Thyroid gland (tissue), 4 donors: ENCODE results near the gene ACTA2. TPM values are rescaled to one million over a fixed set of nuclear protein-coding genes. Genes with fewer than 3 reads are reported as not detected.

Experiments
- DNase-seq, 2 donors: peaks; one replicate each; pipeline ENCODE4 v3.0.0-alpha.2; 2019
- H3K27ac ChIP-seq, 3 donors: fragments of 200-600 bp; sonication (generic); 1 replicate in 2 of 3; 2 replicates in 1 of 3; pipeline ENCODE4 v1.5.1; 2016 to 2019; ENCODE audit warnings: mild to moderate bottlenecking in 1 of 3, moderate library complexity in 1 of 3
- H3K27me3 ChIP-seq: fragments of 200-600 bp; sonication (generic); one replicate; pipeline ENCODE4 v1.5.1; 2019
- H3K36me3 ChIP-seq, 2 donors: fragments of 200-600 bp; sonication (generic); one replicate each; pipeline ENCODE4 v1.5.1; 2016 to 2019
- H3K4me1 ChIP-seq, 2 donors: fragments of 200-600 bp; sonication (generic); one replicate each; pipeline ENCODE4 v1.5.1; 2017 to 2019
- H3K4me3 ChIP-seq, 3 donors: fragments of 200-600 bp; sonication (generic); replicated peaks in 1 of 3; 1 replicate in 2 of 3; 2 replicates in 1 of 3; pipeline ENCODE4 v1.5.1; 2016; ENCODE audit warnings: mild to moderate bottlenecking in 1 of 3
- H3K9me3 ChIP-seq: fragments of 200-600 bp; sonication (generic); one replicate; pipeline ENCODE4 v1.5.1; 2017
- POLR2A ChIP-seq, 2 donors: fragments of 450-650 bp; IDR thresholded peaks; one replicate each; pipeline ENCODE4 v1.6.1; 2017; ENCODE audit warnings: antibody characterized with exemption in 2 of 2, mild to moderate bottlenecking in 2 of 2, moderate library complexity in 1 of 2
- WGBS, 2 donors: methylation state at CpG; one replicate each; pipeline ENCODE4 v1.1.5; 2017; 5-methylcytosine and 5-hydroxymethylcytosine counted together
- intact Hi-C: fragments of 100-400 bp; cut with DNase I; formaldehyde crosslinking; loops from one replicate; pipeline ENCODE4 v1.15.1; 2023
- total RNA-seq, 4 donors: library from RNA; depleted of rRNA; stranded (reverse); fragments of >200 nt; gene quantifications; one replicate each; pipeline ENCODE4 v1.2.3, GENCODE V29; 2016
- TF ChIP-seq, protein P1 (sequence below), 6 experiments: fragments of 200-600 bp in 3 of 6; fragments of 450-650 bp in 3 of 6; sonication (generic) in 3 of 6; IDR thresholded peaks; one replicate each; pipeline ENCODE4 v1.5.1; 2016 to 2019; ENCODE audit warnings: antibody characterized with exemption in 6 of 6, mild to moderate bottlenecking in 2 of 6, inconsistent platforms in 1 of 6, moderate library complexity in 1 of 6

Gene ACTA2
- total RNA-seq, 4 donors from 2014 or later = 61.5 to 173 (median 72.2) TPM

DNA sequence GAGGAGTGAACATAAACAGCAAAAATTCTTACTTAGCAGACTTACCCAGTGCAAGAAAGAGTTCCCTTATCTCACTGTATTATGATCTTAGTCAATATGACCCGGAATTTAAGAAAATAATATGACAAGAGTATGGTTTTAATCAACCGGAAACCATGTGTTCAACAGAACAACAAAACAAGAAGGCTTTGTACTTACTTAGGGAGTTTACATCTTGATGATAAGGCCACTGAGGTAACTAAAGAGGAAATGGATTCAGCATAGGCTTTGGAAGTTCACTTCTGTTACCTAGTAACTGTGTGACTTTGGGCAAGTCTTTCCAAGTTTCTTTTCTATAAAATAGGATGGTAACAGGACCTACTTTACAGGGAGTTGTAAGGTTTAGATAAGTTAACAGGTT lies 30.6 kb upstream of the ACTA2 start:
- DNase-seq = no peak
- intact Hi-C loops = loop anchor here (10.0 kb wide), 1 partner anchor 148 kb away; no protein-coding TSS in a partner anchor
- H3K36me3 ChIP-seq = no peaks in the 10 kb centered on the region
- 79 to 84% methylated on average over 2 of the region's 2 CpGs for WGBS, 2 donors
- no peak overlapping the region for H3K4me3 ChIP-seq
- no peaks in the 10 kb centered on the region for H3K4me1 ChIP-seq
- H3K27me3 ChIP-seq = no peaks in the 10 kb centered on the region
- no peak overlapping the region for H3K27ac ChIP-seq
- no peak for TF ChIP-seq POLR2A (IDR thresholded peaks at IDR 0.05)
- no peaks in the 10 kb centered on the region for H3K9me3 ChIP-seq

DNA sequence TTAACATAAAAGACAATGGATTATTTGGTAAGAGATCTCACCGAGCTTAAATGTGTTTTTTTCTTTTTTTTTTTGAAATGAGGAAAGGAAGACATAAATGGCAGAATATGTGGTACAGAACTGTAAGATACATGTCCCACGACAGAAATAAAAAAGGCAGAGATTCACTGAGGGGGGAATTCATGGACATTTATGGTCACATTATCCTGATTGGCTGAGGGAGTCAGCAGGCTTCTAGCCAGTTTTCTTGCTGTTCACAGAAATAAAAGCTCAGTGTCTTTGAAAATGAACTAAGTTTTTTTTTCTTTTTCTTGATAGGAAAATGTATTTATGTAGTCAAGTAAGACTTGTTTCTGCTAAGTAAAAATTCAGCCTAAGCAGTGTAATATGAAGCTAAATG lies 29.8 kb upstream of the ACTA2 start:
- WGBS, 2 donors = 82 to 85% methylated on average over 2 of the region's 2 CpGs
- Histone ChIP-seq H3K27ac (peak overlapping the region in 2 of 3 donors; percentile 12 to 26), H3K4me1 (no peaks in the 10 kb centered on the region), H3K4me3 (no peak overlapping the region), H3K9me3 (no peaks in the 10 kb centered on the region), H3K36me3 (no peaks in the 10 kb centered on the region), H3K27me3 (no peaks in the 10 kb centered on the region)
- TF ChIP-seq, protein P1, sequence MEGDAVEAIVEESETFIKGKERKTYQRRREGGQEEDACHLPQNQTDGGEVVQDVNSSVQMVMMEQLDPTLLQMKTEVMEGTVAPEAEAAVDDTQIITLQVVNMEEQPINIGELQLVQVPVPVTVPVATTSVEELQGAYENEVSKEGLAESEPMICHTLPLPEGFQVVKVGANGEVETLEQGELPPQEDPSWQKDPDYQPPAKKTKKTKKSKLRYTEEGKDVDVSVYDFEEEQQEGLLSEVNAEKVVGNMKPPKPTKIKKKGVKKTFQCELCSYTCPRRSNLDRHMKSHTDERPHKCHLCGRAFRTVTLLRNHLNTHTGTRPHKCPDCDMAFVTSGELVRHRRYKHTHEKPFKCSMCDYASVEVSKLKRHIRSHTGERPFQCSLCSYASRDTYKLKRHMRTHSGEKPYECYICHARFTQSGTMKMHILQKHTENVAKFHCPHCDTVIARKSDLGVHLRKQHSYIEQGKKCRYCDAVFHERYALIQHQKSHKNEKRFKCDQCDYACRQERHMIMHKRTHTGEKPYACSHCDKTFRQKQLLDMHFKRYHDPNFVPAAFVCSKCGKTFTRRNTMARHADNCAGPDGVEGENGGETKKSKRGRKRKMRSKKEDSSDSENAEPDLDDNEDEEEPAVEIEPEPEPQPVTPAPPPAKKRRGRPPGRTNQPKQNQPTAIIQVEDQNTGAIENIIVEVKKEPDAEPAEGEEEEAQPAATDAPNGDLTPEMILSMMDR (IDR thresholded peaks at IDR 0.05) = no peak
- no peak for TF ChIP-seq POLR2A (IDR thresholded peaks at IDR 0.05)
- no peak for DNase-seq
- intact Hi-C loops = loop anchor here (10.0 kb wide), 1 partner anchor 148 kb away; no protein-coding TSS in a partner anchor

DNA sequence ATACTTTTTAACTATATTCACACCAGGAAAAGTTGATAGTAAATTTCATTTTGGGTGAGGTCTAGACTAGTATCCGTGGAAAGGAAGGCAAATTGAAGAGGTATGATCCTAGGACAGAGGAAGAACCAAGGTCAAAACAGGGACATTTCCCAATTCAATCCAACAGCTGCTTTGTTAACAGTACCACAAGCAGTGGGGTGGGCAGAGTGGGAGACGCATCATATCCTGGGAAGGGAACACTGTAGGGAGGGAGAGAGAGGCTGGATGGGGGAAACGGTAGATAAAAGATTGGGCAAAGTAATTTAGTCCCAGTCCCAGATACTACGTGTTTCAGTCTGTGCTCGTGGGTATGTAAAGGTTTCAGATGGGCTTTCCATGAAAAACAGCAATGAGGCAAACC lies 28.9 kb upstream of the ACTA2 start:
- no peak overlapping the region for H3K4me3 ChIP-seq
- no peaks in the 10 kb centered on the region for H3K9me3 ChIP-seq
- DNase-seq = no peak
- H3K27ac ChIP-seq = peak overlapping the region in 2 of 3 donors; percentile 12 to 55
- TF ChIP-seq, protein P1 (IDR thresholded peaks at IDR 0.05) = no peak
- no peak for TF ChIP-seq POLR2A (IDR thresholded peaks at IDR 0.05)
- no peaks in the 10 kb centered on the region for H3K36me3 ChIP-seq
- WGBS, 2 donors = 84% methylated on average over 5 of the region's 5 CpGs
- intact Hi-C loops = loop anchor here (10.0 kb wide), 1 partner anchor 147 kb away; no protein-coding TSS in a partner anchor
- no peaks in the 10 kb centered on the region for H3K27me3 ChIP-seq
- no peaks in the 10 kb centered on the region for H3K4me1 ChIP-seq

DNA sequence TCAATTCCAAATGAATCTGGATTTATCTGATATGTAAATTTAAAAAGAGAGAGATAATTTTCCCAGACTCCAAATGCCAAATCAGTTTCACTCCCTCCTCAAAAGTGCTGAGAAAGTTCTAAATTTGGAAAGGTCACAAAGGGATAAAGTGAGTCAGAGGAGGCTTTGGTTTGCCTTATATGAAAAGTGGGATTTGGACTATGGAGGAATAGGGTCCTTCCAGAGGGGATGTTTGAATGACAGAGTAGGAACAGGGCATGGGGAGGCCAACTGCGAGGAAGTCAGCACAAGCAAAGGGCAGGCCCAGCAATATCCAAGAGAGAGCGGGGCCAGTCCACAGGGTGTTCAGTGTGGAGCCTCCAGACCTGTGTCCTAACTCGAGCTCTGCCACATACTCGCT lies 28.2 kb upstream of the ACTA2 start:
- H3K4me3 ChIP-seq = no peak overlapping the region
- intact Hi-C loops = loop anchor here (10.0 kb wide), 1 partner anchor 146 kb away; no protein-coding TSS in a partner anchor
- 66 to 72% methylated on average over 4 of the region's 4 CpGs for whole genome bisulfite sequencing, 2 donors
- H3K4me1 ChIP-seq = no peaks in the 10 kb centered on the region
- peak overlapping the region in 2 of 3 donors; percentile 7 to 55 for H3K27ac ChIP-seq
- TF ChIP-seq POLR2A (IDR thresholded peaks at IDR 0.05) = no peak
- TF ChIP-seq, protein P1 (IDR thresholded peaks at IDR 0.05) = no peak
- DNase-seq = no peak
- H3K27me3 ChIP-seq = no peaks in the 10 kb centered on the region
- H3K9me3 ChIP-seq = no peaks in the 10 kb centered on the region
- H3K36me3 ChIP-seq = no peaks in the 10 kb centered on the region

GRCh38 chr10:88980247-88980646 lies 27.7 kb upstream of the ACTA2 start:
- H3K4me1 ChIP-seq = peaks cover 0 to 5% of the 10 kb centered on the region in 2 donors
- 81 to 84% methylated on average over 4 of the region's 4 CpGs for WGBS, 2 donors
- intact Hi-C loops = loop anchor here (10.0 kb wide), 1 partner anchor 145 kb away; no protein-coding TSS in a partner anchor

More at GRCh38 chr10:88980247-88980646, 27.7 kb upstream of the ACTA2 start:
- Histone ChIP-seq H3K9me3 (no peaks in the 10 kb centered on the region), H3K27ac (peak overlapping the region; percentile 7 to 55 (median 37)), H3K36me3 (no peaks in the 10 kb centered on the region), H3K4me3 (no peak overlapping the region), H3K27me3 (no peaks in the 10 kb centered on the region)
- DNase-seq = no peak
- TF ChIP-seq POLR2A (IDR thresholded peaks at IDR 0.05) = no peak
- TF ChIP-seq, protein P1 (IDR thresholded peaks at IDR 0.05) = no peak
